Heart left ventricle (tissue), 16 donors: ENCODE results near the gene TMEM236. TPM values are rescaled to one million over a fixed set of nuclear protein-coding genes. Genes with fewer than 3 reads are reported as not detected.

Experiments used
- ATAC-seq, 4 donors: fragments of 200-7000 bp; cut with Tn5 transposase; one replicate each; pipeline ENCODE4 v1.9.1; 2020 to 2022; ENCODE audit warnings: moderate library complexity in 4 of 4, mild to moderate bottlenecking in 3 of 4, moderate number of reproducible peaks in 1 of 4
- DNase-seq, 5 donors: peaks; one replicate each; pipeline ENCODE4 v3.0.0-alpha.2; 2020
- H3K27ac ChIP-seq, 12 donors: fragments of 200-600 bp; sonication (generic) in 4 of 12; one replicate each; pipeline versions ENCODE4 v1.5.0 to v1.8.0; 2016 to 2022; ENCODE audit warnings: mild to moderate bottlenecking in 2 of 12
- H3K27me3 ChIP-seq, 9 donors: fragments of 200-600 bp; sonication (generic) in 2 of 9; one replicate each; pipeline versions ENCODE4 v1.5.1 to v1.8.0; 2016 to 2022; ENCODE audit warnings: mild to moderate bottlenecking in 3 of 9
- H3K36me3 ChIP-seq, 9 donors: fragments of 200-600 bp; sonication (generic) in 2 of 9; one replicate each; pipeline versions ENCODE4 v1.5.0 to v1.8.0; 2018 to 2022; ENCODE audit warnings: mild to moderate bottlenecking in 2 of 9
- H3K4me1 ChIP-seq, 12 donors: fragments of 200-600 bp; sonication (generic) in 4 of 12; one replicate each; pipeline versions ENCODE4 v1.5.0 to v1.8.0; 2016 to 2022; ENCODE audit warnings: mild to moderate bottlenecking in 3 of 12
- H3K4me3 ChIP-seq, 12 donors: fragments of 200-600 bp; sonication (generic) in 4 of 12; one replicate each; pipeline versions ENCODE4 v1.5.0 to v1.8.0; 2017 to 2022; ENCODE audit warnings: mild to moderate bottlenecking in 9 of 12, moderate library complexity in 4 of 12
- H3K9me3 ChIP-seq, 12 donors: fragments of 200-600 bp; sonication (generic) in 4 of 12; one replicate each; pipeline versions ENCODE4 v1.5.0 to v1.8.0; 2016 to 2022; ENCODE audit warnings: mild to moderate bottlenecking in 1 of 12
- CTCF ChIP-seq, 12 donors: fragments of 200-600 bp; sonication (generic) in 4 of 12; IDR thresholded peaks; one replicate each; pipeline versions ENCODE4 v1.5.0 to v1.8.0; 2018 to 2022; ENCODE audit warnings: antibody characterized with exemption in 12 of 12, mild to moderate bottlenecking in 5 of 12
- POLR2A ChIP-seq, 2 donors: fragments of 450-650 bp; IDR thresholded peaks; one replicate each; pipeline ENCODE4 v1.6.1; 2017; ENCODE audit warnings: antibody characterized with exemption in 2 of 2, mild to moderate bottlenecking in 2 of 2, moderate library complexity in 2 of 2
- WGBS, 4 donors: extraction: QIAGEN DNeasy Blood & Tissue Kit in 2 of 4; methylation state at CpG; one replicate each; pipeline versions ENCODE4 v1.1.5 to v1.1.7; 2013 to 2018; 5-methylcytosine and 5-hydroxymethylcytosine counted together
- intact Hi-C, 10 donors: fragments of 100-400 bp; cut with DNase I; formaldehyde crosslinking; loops; one replicate each; pipeline versions ENCODE4 v1.11.1 to v1.14.2; 2022
- polyA plus RNA-seq, 2 donors: library from polyadenylated mRNA; stranded (reverse); fragments of 200-250 nt; gene quantifications; one replicate each; pipeline ENCODE4 v1.2.3, GENCODE V29; 2013
- total RNA-seq, 9 donors: library from RNA; depleted of rRNA in 2 of 9; stranded (reverse); fragments of >200 nt in 2 of 9; fragmentation: NEBNext Ultra II Directional in 3 of 9; extraction: Animal tissue kit (Norgen Biotek cat#: 25700) in 3 of 9; gene quantifications; one replicate each; pipeline versions ENCODE4 v1.1.0 to v1.2.4, GENCODE V29; 2016 to 2023
- donor health status: ischemic (EF 13 %, LVEDD 7.1; RV severe dilation, severe dysfunction).
- donor health status: healthy with polysubstance abuse.
- donor health status: DM: no; HTN: yes; CAD: no.
- donor health status: DM: no; HTN: no; CAD: no.
- donor health status: ischemic (EF 25% LVEDD 6.9; RV normal size, moderate dysfunction).
- donor health status: ischemic (EF 25% LVEDD 5.7; RV mildly dilated, moderate dysfunction).
- donor health status: healthy.
- donor health status: DM: yes; HTN: yes; CAD: no.
- donor health status: ischemic (EF 35%, LVEDD 5.7; RV mildly dilated, moderate dysfunction).
- donor health status: nonischemic (EF 11% LVEDD 7.7; RV severe dilation, severe dysfunction).
- donor health status: DM: yes; HTN: yes; CAD: no.
- donor health status: PGD.
- donor health status: ischemic (EF 29% LVEDD 5.4; RV normal size, mild dysfunction).
- donor health status: nonischemic (EF 23%, LVEDD 6.1; RV moderate dilation, normal function).

Gene TMEM236
- total and polyA plus RNA-seq, 11 donors = 0.09 to 3.2 (median 0.38) TPM

GRCh38 chr10:17792991-17793390 lies 41.0 kb downstream of the TMEM236 start:
- no peak for ATAC-seq

GRCh38 chr10:17793823-17794644 lies 42.0 kb downstream of the TMEM236 start:
- 76 to 94% (median 80%) methylated on average over 6 of the region's 6 CpGs for WGBS, 4 donors
- Histone ChIP-seq H3K27ac (peak overlapping the region in 1 of 12 donors; percentile 56), H3K27me3 (no peaks in the 10 kb centered on the region), H3K9me3 (no peaks in the 10 kb centered on the region), H3K36me3 (no peaks in the 10 kb centered on the region), H3K4me3 (no peak overlapping the region), H3K4me1 (peaks cover 0 to 31% (median 0%) of the 10 kb centered on the region in 12 donors)
- no peak for ATAC-seq
- intact Hi-C loops = no loop called here
- no peak for TF ChIP-seq CTCF (IDR thresholded peaks at IDR 0.05)
- no peak for TF ChIP-seq POLR2A (IDR thresholded peaks at IDR 0.05)
- no peak for DNase-seq

More at GRCh38 chr10:17792991-17793390, 41.0 kb downstream of the TMEM236 start:
- no peak for DNase-seq
- no peak for TF ChIP-seq CTCF (IDR thresholded peaks at IDR 0.05)
- TF ChIP-seq POLR2A (IDR thresholded peaks at IDR 0.05) = no peak
- no peaks in the 10 kb centered on the region for H3K9me3 ChIP-seq
- H3K4me3 ChIP-seq = no peak overlapping the region
- H3K27ac ChIP-seq = peak overlapping the region in 1 of 12 donors; percentile 56
- no peaks in the 10 kb centered on the region for H3K27me3 ChIP-seq
- intact Hi-C loops = no loop called here
- peaks cover 0 to 31% (median 0%) of the 10 kb centered on the region in 12 donors for H3K4me1 ChIP-seq
- no peaks in the 10 kb centered on the region for H3K36me3 ChIP-seq

GRCh38 chr10:17795083-17795482 lies 43.1 kb downstream of the TMEM236 start:
- TF ChIP-seq POLR2A (IDR thresholded peaks at IDR 0.05) (no peak), CTCF (IDR thresholded peaks at IDR 0.05) (no peak)
- Histone ChIP-seq H3K36me3 (no peaks in the 10 kb centered on the region), H3K4me1 (peaks cover 0 to 31% (median 0%) of the 10 kb centered on the region in 12 donors), H3K27ac (no peak overlapping the region), H3K27me3 (no peaks in the 10 kb centered on the region), H3K4me3 (no peak overlapping the region), H3K9me3 (no peaks in the 10 kb centered on the region)
- ATAC-seq (no peak), DNase-seq (no peak)
- intact Hi-C loops = no loop called here
- 92 to 98% (median 93%) methylated on average over 4 of the region's 4 CpGs for WGBS, 4 donors

GRCh38 chr10:17795813-17796594 lies 44.0 kb downstream of the TMEM236 start:
- TF ChIP-seq CTCF (IDR thresholded peaks at IDR 0.05) (no peak), POLR2A (IDR thresholded peaks at IDR 0.05) (no peak)
- Histone ChIP-seq H3K27ac (no peak overlapping the region), H3K4me3 (no peak overlapping the region), H3K27me3 (no peaks in the 10 kb centered on the region), H3K36me3 (no peaks in the 10 kb centered on the region), H3K4me1 (peaks cover 0 to 22% (median 0%) of the 10 kb centered on the region in 12 donors), H3K9me3 (no peaks in the 10 kb centered on the region)
- DNase-seq (no peak), ATAC-seq (no peak)
- 84 to 92% (median 87%) methylated on average over 17 of the region's 17 CpGs for WGBS, 4 donors
- intact Hi-C loops = no loop called here
